DMS114 treated with DMSO at 0.1 percent for 48 hours (cell line): ENCODE results near the gene CARMIL1.

ENCODE experiments used
- DNase-seq: peaks from one replicate; lab custom pipeline; 2025; ENCODE audit not compliant: unreplicated experiment; lab: John Stamatoyannopoulos, UW

The CARMIL1 gene

GRCh38 chr6:25307805-25308494 is 28.8 kb downstream of the CARMIL1 start:
- no peak for DNase-seq

GRCh38 chr6:25309886-25310285 is 30.7 kb downstream of the CARMIL1 start:
- no peak for DNase-seq

- no peak for DNase-seq
Measured at GRCh38 chr6:25311331-25311840, 32.2 kb downstream of the CARMIL1 start.

- DNase-seq, result no peak
Measured at GRCh38 chr6:25312034-25312620, 33.0 kb downstream of the CARMIL1 start.

- DNase-seq, result no peak
Measured at GRCh38 chr6:25312703-25313102, 33.5 kb downstream of the CARMIL1 start.

- DNase-seq, result no peak
Measured at GRCh38 chr6:25314509-25315175, 35.5 kb downstream of the CARMIL1 start.

- DNase-seq, result no peak
Measured at GRCh38 chr6:25315194-25316177, 36.3 kb downstream of the CARMIL1 start.

GRCh38 chr6:25316626-25317025 is 37.5 kb downstream of the CARMIL1 start:
- DNase-seq, result no peak

- no peak for DNase-seq
Measured at GRCh38 chr6:25318589-25318988, 39.4 kb downstream of the CARMIL1 start.

- DNase-seq, result no peak
Measured at GRCh38 chr6:25320459-25320858, 41.3 kb downstream of the CARMIL1 start.

GRCh38 chr6:25322692-25323091 is 43.5 kb downstream of the CARMIL1 start:
- no peak for DNase-seq

- DNase-seq, result no peak
Measured at GRCh38 chr6:25324066-25324762, 45.0 kb downstream of the CARMIL1 start.

GRCh38 chr6:25326126-25326525 is 47.0 kb downstream of the CARMIL1 start:
- DNase-seq, result no peak

GRCh38 chr6:25326960-25327359 is 47.8 kb downstream of the CARMIL1 start:
- no peak for DNase-seq

GRCh38 chr6:25327432-25327831 is 48.3 kb downstream of the CARMIL1 start:
- DNase-seq, result no peak

GRCh38 chr6:25329161-25329817 is 50.1 kb downstream of the CARMIL1 start:
- DNase-seq, result no peak

- DNase-seq, result no peak
Measured at GRCh38 chr6:25329982-25330381, 50.8 kb downstream of the CARMIL1 start.

GRCh38 chr6:25330796-25331685 is 51.9 kb downstream of the CARMIL1 start:
- DNase-seq, result no peak

- no peak for DNase-seq
Measured at GRCh38 chr6:25332165-25332564, 53.0 kb downstream of the CARMIL1 start.
